Right ventricle myocardium superior (tissue), 1 donor: Measurements from ENCODE around the gene SEMA3F. TPM values are rescaled to one million over a fixed set of nuclear protein-coding genes. Genes with fewer than 3 reads are reported as not detected.

ENCODE experiments used
- ATAC-seq: fragments of 200-7000 bp; cut with Tn5 transposase; one replicate; pipeline ENCODE4 v1.9.1; 2020; ENCODE audit warnings: mild to moderate bottlenecking; ENCODE audit not compliant: poor library complexity
- DNase-seq: peaks from one replicate; pipeline ENCODE4 v3.0.0-alpha.2; 2020
- intact Hi-C: fragments of 100-400 bp; cut with DNase I; formaldehyde crosslinking; loops from one replicate; pipeline ENCODE4 v1.11.2; 2022
- total RNA-seq: library from RNA; stranded (reverse); fragmentation: NEBNext Ultra II Directional; extraction: Animal tissue kit (Norgen Biotek cat#: 25700); gene quantifications from one replicate; pipeline ENCODE4 v1.2.1, GENCODE V29; 2021
- donor health status: DM: no; HTN: yes; CAD: no; lungs with severe emphysema.

The SEMA3F gene
- total RNA-seq, 1 donor from 2014 or later, result 10.8 TPM

DNA sequence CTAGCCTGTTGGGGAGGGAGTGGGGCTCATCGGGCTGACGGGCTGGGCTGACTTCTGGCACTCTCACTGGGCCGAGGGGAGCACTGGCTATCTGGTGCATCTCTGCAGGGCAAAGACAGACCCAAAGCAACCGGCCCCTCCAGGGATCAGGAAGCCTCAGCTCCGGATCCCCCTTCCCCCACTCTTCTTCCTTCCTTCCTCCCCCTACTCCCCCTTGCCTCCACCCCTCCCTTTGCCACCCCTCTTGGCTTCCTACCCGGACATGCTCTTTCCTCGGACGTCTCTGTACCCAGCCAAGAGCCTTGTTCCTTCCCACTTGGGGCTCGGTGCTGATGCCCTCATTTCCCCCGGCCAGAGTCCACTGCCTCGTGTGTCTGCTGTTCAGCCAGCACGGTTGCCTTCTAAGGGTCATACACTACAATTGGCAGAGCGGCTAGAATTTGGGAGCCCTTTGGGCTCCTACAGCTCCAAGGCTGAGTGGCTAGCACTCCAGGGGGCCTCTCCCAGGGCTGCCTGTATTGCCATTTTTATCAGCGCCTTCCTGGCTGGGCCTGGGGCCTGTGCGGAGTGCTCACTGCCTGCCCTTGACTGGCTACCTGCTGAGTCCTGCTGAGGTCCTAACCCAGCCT, 10.9 kb downstream of the SEMA3F start:
- intact Hi-C loops, result no loop called here
- ATAC-seq, result peak; percentile 38
- DNase-seq, result peak; percentile 54

DNA sequence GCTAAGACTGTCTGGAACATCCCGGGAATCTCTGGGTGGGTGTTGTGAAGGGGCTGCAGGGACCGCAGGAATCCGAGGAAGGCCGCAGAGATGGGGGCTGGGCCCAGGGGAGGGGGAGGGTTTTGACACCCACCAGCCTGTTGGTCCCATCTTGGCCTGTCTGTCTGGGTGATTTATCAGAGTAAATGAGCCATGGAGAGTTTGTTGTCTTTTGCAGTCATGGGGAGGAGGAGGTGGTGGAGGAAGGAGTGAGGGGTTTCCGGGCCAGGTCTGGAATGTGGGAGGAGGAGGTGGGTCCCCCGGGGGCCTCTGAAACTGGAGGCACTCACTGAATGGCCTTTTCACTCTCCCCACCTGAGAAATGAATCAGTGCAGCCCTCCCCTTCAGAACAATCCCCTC, 11.5 kb downstream of the SEMA3F start:
- DNase-seq (no peak), ATAC-seq (no peak)
- intact Hi-C loops, result no loop called here

DNA sequence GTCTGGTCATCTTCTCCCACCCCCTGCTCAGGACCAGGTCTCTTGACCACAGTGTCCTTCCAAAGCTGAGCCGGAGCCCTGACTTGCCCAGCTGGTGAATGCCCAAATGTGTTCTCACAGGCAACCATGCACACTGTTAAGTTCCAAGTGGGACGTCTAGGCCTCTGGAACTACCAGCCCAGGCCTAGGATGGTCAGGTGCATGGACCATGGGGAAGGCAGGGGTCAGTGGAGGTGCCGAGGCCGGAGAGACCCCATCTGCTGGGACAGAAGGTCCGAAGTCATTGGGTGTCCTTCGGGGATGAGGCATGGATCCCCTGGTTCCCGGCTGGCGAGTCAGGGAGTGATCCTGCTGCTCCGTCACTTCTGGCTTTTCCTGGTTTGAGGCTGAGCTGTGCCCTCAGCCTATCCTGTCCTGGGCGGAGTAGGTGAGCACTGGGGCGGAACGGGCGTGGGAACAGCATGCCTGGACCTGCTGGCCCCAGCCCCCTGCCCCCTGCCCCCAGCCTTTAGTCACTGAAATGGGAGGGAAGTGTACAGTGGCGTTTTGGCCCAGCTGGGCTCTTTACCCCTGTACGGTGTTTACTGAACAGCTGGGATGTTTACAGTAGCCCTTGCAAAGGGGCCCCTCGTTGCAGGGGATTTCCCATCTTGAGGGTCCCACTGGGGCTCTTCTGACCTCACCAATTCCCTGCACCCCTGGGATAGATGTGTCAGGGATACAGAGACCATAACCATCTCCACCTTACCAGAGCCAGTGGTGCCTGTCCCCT, 12.1 kb downstream of the SEMA3F start:
- intact Hi-C loops, result no loop called here
- ATAC-seq (no peak), DNase-seq (no peak)

DNA sequence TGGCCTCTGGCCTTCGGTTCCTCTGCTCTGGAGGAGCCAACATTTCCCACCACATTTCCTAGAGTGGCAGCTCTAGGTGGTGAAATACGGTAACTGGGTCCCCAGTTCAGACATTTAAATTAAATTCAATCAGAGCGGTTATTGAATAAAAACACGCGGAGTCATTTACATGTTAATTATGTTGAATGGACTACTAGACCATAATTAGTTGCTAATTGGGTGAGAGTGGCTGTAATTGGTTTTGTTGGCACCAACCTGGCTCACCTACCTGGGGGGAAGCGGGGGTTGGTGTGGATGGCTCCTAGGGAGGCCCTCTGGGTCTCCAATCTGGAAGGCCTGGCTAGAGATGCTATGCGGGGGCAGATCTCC, 12.7 kb downstream of the SEMA3F start:
- DNase-seq (no peak), ATAC-seq (no peak)
- intact Hi-C loops, result no loop called here

DNA sequence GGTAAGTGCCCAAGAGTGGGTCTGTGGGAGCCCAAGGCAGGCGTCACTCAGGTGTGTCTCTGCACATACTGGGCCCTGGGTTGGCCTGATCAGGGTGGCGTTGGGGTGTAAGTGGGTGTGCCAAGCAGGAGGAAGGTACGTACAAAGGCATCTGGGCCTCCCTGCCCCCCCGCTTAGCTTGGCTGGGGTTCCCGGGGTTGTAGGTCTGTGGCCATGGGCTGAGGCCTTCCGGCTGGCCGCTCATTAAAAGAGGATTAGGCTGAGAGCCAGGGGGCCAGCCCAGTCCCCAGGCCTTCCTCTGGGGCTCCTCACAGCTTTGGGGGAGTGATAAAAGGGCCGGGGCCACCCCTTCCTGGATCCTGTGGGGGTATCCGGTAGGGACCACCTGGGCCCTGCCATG, 13.3 kb downstream of the SEMA3F start:
- ATAC-seq (no peak), DNase-seq (peak; percentile 61)
- intact Hi-C loops, result no loop called here

DNA sequence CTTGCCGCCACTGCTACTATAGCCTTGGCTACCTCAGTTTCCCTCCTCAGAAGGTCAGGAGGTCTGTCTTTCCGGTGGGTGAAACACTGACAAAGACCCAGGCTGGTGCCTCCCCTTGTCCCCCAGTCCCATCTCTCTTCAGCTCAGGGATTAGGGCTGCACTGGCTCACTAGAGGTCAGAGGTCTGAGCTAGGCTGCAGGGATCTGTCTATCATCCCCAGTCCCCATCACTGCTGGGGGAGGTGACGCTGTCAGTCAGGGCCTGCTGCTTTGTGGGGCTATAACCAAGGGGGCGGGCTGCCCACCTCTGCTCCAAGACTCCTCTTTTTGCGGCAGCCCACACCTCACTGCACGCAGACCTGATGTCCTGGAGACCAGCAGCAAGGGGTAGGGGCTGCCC, 13.7 kb downstream of the SEMA3F start:
- intact Hi-C loops, result no loop called here
- DNase-seq, result no peak
- ATAC-seq, result no peak

DNA sequence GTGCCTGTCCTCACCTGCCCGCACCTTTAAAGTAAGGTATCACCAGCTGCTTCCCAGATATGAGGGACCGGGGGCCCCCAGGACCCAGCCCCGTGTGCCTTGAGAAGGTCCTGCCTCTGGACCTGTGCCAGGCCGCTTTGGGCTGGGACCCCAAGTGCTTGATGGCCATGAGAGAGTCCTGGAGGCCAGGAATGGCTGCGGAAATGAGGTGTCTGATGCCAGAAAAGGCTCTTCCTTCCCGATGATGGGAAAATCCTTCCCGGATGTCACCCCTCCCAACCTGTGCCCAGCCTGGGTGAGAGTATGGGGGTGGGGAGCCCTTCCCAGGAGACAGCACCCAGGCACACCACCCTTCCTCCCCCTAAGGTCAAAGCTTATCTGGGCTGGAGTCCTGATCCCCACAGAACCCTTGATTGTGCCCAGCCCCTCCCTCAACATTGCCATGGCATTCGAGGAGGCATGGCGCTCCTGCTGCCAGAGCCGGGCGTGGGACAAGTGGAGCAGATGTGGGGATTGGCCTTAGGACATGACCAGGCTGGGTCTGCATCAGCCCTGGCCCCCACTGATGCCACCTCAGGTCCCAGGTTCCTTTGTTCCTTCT, 14.2 kb downstream of the SEMA3F start:
- intact Hi-C loops, result no loop called here
- DNase-seq, result no peak
- no peak for ATAC-seq

DNA sequence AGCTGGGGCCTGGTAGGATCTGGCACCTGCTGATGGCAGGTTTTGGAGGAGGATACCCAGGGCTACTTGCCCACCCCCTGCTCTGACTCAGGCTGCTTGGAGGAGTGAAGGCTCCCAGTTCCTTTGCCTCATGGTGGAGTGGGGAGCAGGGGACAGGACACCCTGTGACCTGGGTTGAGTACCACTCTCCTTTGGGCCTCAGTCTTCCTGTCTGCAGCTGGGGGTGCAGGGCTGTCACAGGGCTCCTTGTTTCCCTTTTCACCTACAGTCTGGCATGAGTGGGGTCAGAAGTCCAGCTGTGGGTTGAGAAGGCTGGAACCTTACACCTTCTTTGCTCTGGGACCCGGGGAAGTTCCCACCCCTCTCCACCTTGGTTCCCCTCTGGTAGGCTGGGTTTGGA, 14.7 kb downstream of the SEMA3F start:
- DNase-seq (no peak), ATAC-seq (no peak)
- intact Hi-C loops, result no loop called here

DNA sequence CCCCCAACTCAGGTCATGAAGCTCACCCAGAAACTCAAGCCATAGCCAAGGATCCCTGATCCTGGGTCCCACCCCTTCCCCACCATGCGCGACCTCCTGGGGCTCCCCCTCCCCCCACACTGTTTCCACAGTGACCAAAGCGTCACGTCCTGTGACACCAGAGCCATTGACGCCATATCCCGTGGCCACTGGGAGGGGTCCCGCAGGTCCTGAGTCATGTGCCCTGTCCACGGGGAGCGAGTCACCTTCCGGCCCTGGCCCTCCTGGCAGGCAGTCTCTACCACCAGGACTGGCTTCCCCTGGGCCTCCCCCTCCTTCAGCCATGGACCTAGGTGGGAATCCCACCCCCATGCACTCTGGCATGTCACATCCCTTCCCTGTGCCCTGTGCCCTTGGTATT, 15.6 kb downstream of the SEMA3F start:
- DNase-seq (peak; percentile 64), ATAC-seq (no peak)
- intact Hi-C loops, result no loop called here

DNA sequence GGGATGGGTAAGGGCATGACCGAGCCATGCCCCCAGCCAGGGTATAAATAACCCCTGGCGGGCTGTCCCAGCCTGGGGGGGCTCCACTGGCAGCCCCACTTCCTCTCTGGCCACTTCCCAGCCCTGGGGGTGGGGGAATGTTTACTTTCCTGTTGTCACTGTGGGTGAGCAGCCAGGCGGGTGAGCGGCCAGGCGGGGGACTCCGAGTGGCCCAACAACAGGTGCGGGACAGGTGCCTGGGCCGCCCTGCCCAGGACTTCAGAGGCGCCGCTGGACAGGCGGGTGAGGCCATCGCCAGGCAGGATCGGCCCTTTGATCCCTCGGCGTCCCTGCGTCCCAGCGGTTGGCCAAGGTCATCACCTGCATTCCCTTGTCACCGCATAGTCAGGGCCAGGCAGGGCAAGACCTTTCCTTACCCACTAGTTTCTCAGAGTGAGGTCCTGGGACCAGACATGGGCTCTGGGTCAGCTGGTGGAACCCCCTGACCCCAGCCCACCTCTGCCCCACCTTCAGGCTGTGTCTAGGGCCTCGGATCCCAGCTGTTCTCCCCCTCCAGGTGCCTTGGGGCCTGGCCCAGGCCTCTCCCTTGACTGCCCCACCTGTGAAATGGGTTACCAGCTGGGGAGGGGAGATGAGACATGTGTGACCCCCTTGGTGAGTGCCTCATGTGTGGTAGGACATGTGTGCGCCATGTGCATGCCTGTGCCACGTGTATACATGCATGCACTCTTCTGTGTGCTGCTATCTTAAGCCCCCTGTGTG, 16.6 kb downstream of the SEMA3F start:
- DNase-seq, result no peak
- ATAC-seq, result no peak
- intact Hi-C loops, result no loop called here

DNA sequence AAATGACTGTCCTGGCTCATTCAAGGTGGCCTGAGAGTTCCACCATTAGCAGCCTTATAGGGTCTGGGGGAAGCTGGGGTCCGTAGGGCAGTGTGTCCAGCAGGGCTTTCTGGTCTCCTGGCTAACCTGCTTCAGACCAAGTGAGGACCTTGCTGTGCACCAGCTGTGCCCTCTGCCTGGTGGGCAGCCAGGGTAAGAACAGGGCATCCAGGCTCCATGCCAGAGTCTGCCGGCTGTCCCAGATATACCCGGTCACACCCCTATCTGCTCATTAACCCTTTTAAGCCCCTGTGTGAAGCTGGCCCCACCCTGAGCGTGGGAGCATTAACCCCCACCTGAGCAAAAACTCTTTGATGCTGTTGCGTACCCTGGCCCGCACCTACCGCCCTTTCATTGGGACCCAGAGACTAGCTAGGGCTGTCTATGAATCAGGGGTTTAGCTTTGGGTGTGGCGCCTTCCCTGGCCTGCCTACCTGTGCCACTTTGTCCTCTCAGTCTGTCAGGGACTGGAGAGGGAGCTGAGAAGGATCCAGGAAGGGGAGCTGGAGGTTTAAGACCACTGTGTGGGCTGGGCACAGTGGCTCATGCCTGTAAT, 17.6 kb downstream of the SEMA3F start:
- DNase-seq, result peak; percentile 60
- intact Hi-C loops, result no loop called here
- peak; percentile 85 for ATAC-seq

DNA sequence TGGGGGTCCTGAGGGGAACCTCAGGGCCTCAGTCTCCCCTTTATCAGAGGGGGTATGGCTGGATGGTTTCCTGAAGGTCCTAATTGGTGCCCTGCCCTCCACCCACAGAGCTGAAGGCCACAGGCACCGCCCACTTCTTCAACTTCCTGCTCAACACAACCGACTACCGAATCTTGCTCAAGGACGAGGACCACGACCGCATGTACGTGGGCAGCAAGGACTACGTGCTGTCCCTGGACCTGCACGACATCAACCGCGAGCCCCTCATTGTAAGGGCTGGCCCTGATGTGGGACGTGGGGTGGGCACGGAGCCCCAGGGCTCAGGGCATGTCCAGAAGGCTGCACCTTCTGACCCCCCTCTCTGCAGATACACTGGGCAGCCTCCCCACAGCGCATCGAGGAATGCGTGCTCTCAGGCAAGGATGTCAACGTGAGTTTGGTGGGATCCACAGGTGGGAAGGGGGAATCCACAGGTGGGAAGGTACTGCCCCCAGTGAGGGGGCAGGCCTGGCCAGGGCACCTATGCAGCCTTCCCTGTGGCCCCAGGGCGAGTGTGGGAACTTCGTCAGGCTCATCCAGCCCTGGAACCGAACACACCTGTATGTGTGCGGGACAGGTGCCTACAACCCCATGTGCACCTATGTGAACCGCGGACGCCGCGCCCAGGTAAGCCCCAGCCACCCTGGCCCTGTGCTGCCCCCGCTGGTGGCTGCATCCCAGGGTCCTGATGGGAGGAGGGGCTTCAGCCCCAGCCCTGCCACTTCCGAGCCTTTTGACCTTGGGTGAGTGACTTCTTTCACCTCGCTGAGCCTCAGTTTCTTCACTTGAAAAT, 18.8 kb downstream of the SEMA3F start:
- intact Hi-C loops, result no loop called here
- DNase-seq (no peak), ATAC-seq (no peak)

DNA sequence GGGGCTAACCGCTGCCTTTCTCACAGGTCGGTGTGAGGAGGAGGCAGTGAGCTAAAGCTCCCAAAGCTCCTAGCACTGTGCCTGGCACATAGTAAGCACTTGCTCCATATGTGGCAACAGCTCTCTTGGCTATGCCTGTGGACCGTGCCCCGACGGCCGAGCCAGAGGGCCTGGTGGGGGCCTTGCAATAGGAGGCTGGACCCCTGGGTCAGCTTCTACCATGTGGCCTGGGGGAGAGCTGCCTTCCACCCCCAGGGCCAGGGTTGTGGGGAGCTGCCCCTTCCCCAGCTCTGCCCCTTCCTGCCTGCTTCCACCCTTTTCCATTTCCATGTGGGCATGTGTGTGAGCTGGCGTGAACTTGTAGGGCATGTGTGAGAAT, 19.4 kb downstream of the SEMA3F start:
- ATAC-seq (no peak), DNase-seq (no peak)
- intact Hi-C loops, result no loop called here

DNA sequence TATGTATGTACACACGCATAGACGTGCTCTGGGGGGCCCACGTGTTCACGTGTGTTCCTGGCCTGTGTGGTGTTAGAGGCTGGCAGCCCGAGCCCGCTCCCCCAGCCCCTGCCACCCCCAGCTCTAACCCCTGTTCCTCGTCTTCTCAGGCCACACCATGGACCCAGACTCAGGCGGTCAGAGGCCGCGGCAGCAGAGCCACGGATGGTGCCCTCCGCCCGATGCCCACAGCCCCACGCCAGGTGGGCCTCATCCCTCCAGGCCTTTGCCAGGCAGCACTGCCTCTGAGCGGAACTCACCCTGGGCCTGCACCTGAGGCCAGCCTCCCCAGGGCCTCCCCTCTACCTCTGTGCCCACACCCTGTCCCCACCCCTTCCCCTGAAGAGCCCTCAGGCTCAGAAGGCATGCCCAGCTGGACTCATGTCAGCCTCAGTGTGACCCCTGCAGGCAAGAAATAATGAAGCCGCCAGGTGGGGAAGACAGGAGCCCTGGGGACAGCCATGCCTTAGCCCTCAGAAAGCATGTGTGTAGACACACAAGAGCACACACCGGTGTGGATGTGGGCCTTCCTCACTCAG, 19.9 kb downstream of the SEMA3F start:
- ATAC-seq (no peak), DNase-seq (no peak)
- intact Hi-C loops, result no loop called here

DNA sequence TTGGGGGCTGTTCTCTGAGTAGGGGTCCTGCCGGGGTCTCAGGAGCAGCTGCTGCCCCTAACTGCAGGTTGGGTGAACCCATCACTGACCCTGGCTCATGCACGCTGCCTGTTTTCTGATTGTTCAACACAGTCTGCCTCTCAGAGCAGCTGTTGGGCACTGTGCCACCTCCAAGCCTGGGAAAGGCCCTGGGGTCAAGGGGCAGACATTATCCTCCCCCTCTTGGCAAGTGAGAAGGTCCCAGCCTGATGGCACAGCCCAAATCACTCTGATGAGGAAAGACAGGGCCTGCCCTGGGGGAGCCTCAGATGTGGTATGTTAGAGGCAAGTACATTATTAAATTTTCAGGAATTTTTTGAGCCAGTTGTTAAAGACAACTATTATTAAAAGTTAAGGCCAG, 22.2 kb downstream of the SEMA3F start:
- intact Hi-C loops, result no loop called here
- peak; percentile 50 for DNase-seq
- ATAC-seq, result no peak

DNA sequence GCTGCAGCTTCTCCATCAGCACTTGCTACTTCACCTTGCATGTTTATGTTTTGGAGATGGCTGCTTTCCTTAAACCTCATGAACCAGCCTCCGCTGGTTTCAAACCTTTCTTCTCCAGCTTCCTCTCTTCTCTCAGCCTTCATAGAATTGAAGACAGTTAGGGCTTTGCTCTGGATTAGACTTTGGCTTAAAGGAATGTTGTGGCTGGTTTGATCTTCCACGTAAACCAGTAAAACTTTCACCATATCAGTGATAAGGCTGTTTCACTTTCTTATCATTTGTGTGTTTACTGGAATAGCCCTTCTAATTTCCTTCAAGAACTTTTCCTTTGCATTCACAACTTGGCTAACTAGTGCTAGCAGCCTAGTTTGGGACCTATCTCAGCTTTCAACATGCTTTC, 24.6 kb downstream of the SEMA3F start:
- ATAC-seq (no peak), DNase-seq (no peak)
- intact Hi-C loops, result no loop called here

DNA sequence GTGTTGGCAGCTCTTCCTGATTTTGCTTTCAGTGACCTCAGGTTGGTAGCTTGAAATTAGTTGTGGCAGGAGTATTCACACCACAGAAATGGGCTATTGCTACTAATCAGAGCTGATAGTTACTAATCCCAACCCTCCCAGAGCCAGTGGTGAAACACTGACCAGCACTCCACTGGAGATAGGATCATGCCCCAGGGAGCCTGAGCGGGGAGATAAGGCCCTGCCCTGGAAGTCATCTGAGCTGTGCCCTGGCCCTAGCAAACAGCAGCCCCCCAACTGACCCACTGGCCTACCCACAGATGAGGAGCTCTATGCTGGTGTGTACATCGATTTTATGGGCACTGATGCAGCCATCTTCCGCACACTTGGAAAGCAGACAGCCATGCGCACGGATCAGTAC, 26.9 kb downstream of the SEMA3F start:
- ATAC-seq (no peak), DNase-seq (no peak)
- intact Hi-C loops, result no loop called here

DNA sequence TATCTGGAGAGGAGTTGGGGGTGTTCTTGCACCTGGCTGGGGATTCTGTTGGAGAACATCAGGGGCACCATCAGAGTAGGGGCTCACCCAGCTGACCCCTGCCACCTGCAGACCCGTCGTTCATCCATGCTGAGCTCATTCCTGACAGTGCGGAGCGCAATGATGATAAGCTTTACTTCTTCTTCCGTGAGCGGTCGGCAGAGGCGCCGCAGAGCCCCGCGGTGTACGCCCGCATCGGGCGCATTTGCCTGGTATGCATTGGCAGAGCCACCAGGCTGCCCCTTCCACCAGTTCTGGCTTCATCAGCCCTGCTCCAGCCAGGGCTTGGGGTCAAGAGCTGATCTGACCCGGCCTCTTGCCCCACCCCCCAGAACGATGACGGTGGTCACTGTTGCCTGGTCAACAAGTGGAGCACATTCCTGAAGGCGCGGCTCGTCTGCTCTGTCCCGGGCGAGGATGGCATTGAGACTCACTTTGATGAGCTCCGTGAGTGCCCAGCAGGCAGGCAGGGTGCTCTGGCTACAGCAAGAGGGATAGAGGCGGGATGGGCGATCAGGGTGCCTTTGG, 27.5 kb downstream of the SEMA3F start:
- DNase-seq (no peak), ATAC-seq (no peak)
- intact Hi-C loops, result no loop called here
